ENCODE results near the gene DENND1B. TPM values are rescaled to one million over a fixed set of nuclear protein-coding genes. Genes with fewer than 3 reads are reported as not detected.

DENND1B gene
- total RNA-seq, 2 donors from 2014 or later = 9.4 to 11.9 TPM

DNA sequence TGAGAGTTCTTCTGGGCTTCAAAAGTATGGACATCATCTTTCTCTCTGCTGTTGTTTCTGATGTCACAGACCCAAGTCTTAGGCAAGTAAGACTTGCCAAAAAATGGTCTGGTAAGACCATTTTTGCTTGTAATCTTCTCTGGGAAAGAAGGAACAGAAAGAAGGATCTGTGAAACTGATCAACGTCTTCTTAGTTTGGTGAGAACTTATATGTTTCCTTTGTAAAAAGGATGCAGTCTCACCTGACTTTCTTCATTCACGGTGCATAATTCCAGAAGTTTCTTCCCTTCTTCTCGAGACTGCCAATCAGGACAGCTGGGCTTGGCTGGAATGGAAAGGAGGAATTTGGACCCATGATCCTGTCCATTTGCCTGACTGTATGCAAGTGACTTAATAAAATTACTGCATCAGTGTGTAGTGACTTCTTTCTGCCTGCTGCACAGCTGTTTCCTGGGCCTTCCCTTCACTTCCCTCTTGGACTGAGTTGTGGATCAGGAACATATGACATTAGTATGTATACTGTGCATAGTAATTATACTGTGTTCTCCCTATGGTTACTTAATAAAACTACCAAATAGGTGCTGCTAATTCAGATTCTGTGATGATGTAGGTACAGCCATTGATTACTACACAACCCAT lies 7.6 kb upstream of the DENND1B start:
- DNase-seq = no peak
- Histone ChIP-seq H3K4me3 (ENCODE audit: low read length) (no peak overlapping the region), H3K27me3 (ENCODE audit: control insufficient read depth, insufficient read depth, low read length, poor library complexity, severe bottlenecking) (no peaks in the 10 kb centered on the region), H3K27ac (ENCODE audit: low read depth, low read length) (no peak overlapping the region), H3K36me3 (ENCODE audit: control insufficient read depth, insufficient read depth, low read length) (no peaks in the 10 kb centered on the region), H3K4me1 (ENCODE audit: control insufficient read depth, insufficient read depth, low read length) (no peaks in the 10 kb centered on the region), H3K9me3 (ENCODE audit: control insufficient read depth, low read length) (peaks cover 4% of the 10 kb centered on the region), H3K9ac (ENCODE audit: extremely low read depth, low read length, poor library complexity, severe bottlenecking) (no peak overlapping the region)
- Mint-ChIP-seq H3K9me3 (peaks cover 4% of the 10 kb centered on the region), H3K27me3 (ENCODE audit: insufficient read depth) (no peaks in the 10 kb centered on the region), H3K36me3 (ENCODE audit: low read depth) (no peaks in the 10 kb centered on the region), H3K4me1 (peaks cover 14% of the 10 kb centered on the region), H3K27ac (no peak overlapping the region), H3K4me3 (no peak overlapping the region)
- TF ChIP-seq, protein P1, sequence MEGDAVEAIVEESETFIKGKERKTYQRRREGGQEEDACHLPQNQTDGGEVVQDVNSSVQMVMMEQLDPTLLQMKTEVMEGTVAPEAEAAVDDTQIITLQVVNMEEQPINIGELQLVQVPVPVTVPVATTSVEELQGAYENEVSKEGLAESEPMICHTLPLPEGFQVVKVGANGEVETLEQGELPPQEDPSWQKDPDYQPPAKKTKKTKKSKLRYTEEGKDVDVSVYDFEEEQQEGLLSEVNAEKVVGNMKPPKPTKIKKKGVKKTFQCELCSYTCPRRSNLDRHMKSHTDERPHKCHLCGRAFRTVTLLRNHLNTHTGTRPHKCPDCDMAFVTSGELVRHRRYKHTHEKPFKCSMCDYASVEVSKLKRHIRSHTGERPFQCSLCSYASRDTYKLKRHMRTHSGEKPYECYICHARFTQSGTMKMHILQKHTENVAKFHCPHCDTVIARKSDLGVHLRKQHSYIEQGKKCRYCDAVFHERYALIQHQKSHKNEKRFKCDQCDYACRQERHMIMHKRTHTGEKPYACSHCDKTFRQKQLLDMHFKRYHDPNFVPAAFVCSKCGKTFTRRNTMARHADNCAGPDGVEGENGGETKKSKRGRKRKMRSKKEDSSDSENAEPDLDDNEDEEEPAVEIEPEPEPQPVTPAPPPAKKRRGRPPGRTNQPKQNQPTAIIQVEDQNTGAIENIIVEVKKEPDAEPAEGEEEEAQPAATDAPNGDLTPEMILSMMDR (conservative IDR thresholded peaks at IDR 0.05) = no peak
- WGBS, 2 experiments (ENCODE audit: insufficient coverage in 1 of 2, insufficient read length in 1 of 2) = 91 to 93% methylated on average over 3 of the region's 3 CpGs

DNA sequence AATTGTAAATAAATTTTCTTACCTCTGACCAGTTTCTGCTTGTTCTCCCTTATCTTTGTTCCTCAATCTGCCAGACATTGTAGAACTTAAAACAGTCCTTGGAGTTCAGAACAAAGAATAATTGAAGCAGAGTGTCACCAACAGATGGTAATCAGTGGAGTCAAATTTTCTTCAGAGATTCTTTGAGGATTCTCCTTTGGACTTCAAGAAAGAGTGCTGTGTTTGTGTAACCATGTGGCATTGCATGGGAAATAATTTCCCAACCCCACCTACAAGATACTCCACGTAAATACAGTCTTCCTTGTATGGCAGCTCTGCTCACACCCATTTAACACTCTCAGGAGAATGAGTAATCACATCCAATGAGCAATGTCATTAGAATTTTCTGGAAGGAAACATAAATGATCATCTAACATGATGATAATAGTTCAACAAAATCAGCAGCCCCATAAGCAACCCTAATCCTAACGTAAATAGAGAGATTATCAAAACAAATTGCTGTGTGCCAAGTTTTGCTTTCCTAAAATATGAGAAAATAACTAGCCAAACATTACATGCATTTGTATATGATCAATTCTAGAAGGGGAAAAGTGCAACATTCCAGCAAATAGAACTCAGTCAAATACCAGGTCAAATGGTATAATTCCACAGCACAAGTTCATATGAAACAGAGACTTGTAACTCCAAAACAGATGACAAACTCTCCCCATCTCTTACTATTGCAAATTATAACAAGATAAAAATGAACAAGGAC lies 6.9 kb upstream of the DENND1B start:
- no peak overlapping the region for H3K4me3 ChIP-seq (ENCODE audit: low read length)
- H3K36me3 Mint-ChIP-seq (ENCODE audit: low read depth) = no peaks in the 10 kb centered on the region
- H3K9ac ChIP-seq (ENCODE audit: extremely low read depth, low read length, poor library complexity, severe bottlenecking) = no peak overlapping the region
- no peaks in the 10 kb centered on the region for H3K4me1 ChIP-seq (ENCODE audit: control insufficient read depth, insufficient read depth, low read length)
- H3K27me3 Mint-ChIP-seq (ENCODE audit: insufficient read depth) = no peaks in the 10 kb centered on the region
- H3K27ac Mint-ChIP-seq = no peak overlapping the region
- H3K9me3 Mint-ChIP-seq = peaks cover 4% of the 10 kb centered on the region
- DNase-seq = no peak
- no peak overlapping the region for H3K4me3 Mint-ChIP-seq
- H3K9me3 ChIP-seq (ENCODE audit: control insufficient read depth, low read length) = peaks cover 4% of the 10 kb centered on the region
- peaks cover 12% of the 10 kb centered on the region for H3K4me1 Mint-ChIP-seq
- 94% methylated on average over 2 of the region's 2 CpGs; no CpG with 5 or more reads in 1 of the 2 experiments for WGBS, 2 experiments (ENCODE audit: insufficient coverage in 1 of 2, insufficient read length in 1 of 2)
- TF ChIP-seq, protein P1 (conservative IDR thresholded peaks at IDR 0.05) = no peak
- no peaks in the 10 kb centered on the region for H3K36me3 ChIP-seq (ENCODE audit: control insufficient read depth, insufficient read depth, low read length)
- H3K27ac ChIP-seq (ENCODE audit: low read depth, low read length) = no peak overlapping the region
- no peaks in the 10 kb centered on the region for H3K27me3 ChIP-seq (ENCODE audit: control insufficient read depth, insufficient read depth, low read length, poor library complexity, severe bottlenecking)

DNA sequence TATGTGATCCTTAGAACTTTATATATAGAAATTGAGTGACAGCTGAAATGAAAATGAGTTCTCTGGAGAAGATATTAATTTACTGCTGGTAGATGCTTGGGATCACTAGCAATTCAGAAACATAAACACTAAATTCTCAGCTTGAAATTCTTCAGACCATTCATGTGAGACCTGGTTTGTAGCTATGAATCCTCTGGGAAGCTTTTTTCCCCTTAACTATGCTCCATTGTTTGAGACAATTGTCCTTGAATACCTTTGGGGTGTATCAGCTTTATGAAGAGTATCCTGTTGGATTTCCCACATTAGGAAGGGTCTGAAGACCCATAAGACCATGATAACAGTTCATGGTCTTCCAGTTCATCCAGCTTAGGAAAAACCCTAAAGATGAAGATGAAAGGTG lies 4.6 kb upstream of the DENND1B start:
- Histone ChIP-seq H3K27me3 (ENCODE audit: control insufficient read depth, insufficient read depth, low read length, poor library complexity, severe bottlenecking) (no peaks in the 10 kb centered on the region), H3K36me3 (ENCODE audit: control insufficient read depth, insufficient read depth, low read length) (no peaks in the 10 kb centered on the region), H3K4me3 (ENCODE audit: low read length) (no peak overlapping the region), H3K4me1 (ENCODE audit: control insufficient read depth, insufficient read depth, low read length) (no peaks in the 10 kb centered on the region), H3K27ac (ENCODE audit: low read depth, low read length) (no peak overlapping the region), H3K9ac (ENCODE audit: extremely low read depth, low read length, poor library complexity, severe bottlenecking) (no peak overlapping the region), H3K9me3 (ENCODE audit: control insufficient read depth, low read length) (peaks cover 4% of the 10 kb centered on the region)
- no peak for DNase-seq
- Mint-ChIP-seq H3K27me3 (ENCODE audit: insufficient read depth) (no peaks in the 10 kb centered on the region), H3K4me1 (peaks cover 16% of the 10 kb centered on the region), H3K27ac (no peak overlapping the region), H3K36me3 (ENCODE audit: low read depth) (no peaks in the 10 kb centered on the region), H3K9me3 (peaks cover 4% of the 10 kb centered on the region), H3K4me3 (no peak overlapping the region)
- TF ChIP-seq, protein P1 (conservative IDR thresholded peaks at IDR 0.05) = no peak

All from endodermal cell (in vitro differentiated cells).